ENCODE data around the gene POC1A.
"Not testable (repeated sequence)": the region's sequence is repeated elsewhere in the genome, so short reads cannot be mapped to it uniquely, and the experiment has no call there.

GRCh38 chr3:52043039-52043438, 111.2 kb downstream of the POC1A start:
- TF ChIP-seq CTCF (IDR thresholded peaks at IDR 0.05; ENCODE audit: low read depth, low read length); EZH2phosphoT487 (IDR thresholded peaks at IDR 0.05; ENCODE audit: low read depth): not testable (repeated sequence)
